C4-2B (cell line): ENCODE results near the gene KSR2.

Experiments used
- CTCF ChIP-seq: fragments of 450-650 bp; conservative IDR thresholded peaks from 2 replicates; pipeline ENCODE4 v1.5.1; 2017; ENCODE audit warnings: mild to moderate bottlenecking
- ZFX ChIP-seq: fragments of 450-650 bp; IDR thresholded peaks from 2 replicates; pipeline ENCODE4 v1.6.1; 2017

GRCh38 chr12:117968826-117969659, at the start of gene KSR2:
- no peak for TF ChIP-seq CTCF
- TF ChIP-seq ZFX, result 0 out of 2 replicates have a peak, but pooled peaks have one; percentile 10
